HG02852 (cell line): ENCODE data around the gene IPO4.

ENCODE experiments used
- ATAC-seq: cut with Tn5 transposase; IDR thresholded peaks from one replicate; pipeline ENCODE4 v1.9.1; 2021; ENCODE audit warnings: mild to moderate bottlenecking, moderate library complexity; ENCODE audit not compliant: unreplicated experiment

Gene IPO4

GRCh38 chr14:24150061-24150460 is 38.6 kb downstream of the IPO4 start:
- ATAC-seq: no peak

DNA sequence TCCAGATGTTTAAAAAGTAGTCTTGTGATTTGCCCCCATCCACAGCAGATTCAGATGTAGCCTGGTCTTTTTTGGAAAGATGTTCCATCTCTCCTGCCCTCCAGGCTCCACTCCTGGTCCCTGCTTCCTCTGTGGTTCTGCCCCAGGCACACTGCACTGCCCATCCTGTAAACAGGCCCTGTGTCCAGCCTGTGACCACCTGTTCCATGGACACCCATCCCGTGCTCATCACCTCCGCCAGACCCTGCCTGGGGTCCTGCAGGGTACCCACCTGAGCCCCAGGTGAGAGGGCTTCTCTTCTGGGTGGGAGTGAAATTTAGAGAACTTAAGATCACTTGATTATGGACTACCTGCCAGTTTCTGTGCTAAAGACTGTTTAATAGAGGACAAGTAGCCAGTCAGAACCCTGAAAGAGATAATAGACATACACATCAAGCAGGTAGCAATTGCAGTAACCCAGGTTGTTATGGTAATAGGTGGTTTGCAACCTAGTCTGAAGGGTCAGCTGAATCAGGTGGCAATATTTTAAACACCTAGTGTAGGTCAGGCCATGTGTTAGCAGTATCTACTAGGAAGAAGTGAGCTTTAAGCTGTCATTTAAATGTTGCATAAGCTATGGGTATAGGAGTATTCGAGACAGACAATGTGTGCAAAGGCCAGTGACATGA is 39.2 kb downstream of the IPO4 start:
- ATAC-seq: no peak

- ATAC-seq: no peak
Observed at GRCh38 chr14:24147761-24148428, 40.7 kb downstream of the IPO4 start.

- peak; percentile 80 for ATAC-seq
Observed at GRCh38 chr14:24146978-24147760, 41.4 kb downstream of the IPO4 start, which contains the start of gene RNF31. TSS of gene RNF31 (plus strand) at chr14:24147498. CDS start at chr14:24147699, 201 bp downstream.

- ATAC-seq: peak; percentile 56
Observed at GRCh38 chr14:24146453-24146977, 42.1 kb downstream of the IPO4 start, which contains the start of gene PSME2. TSS of gene PSME2 (minus strand) at chr14:24146610. CDS start at chr14:24146581, 29 bp downstream.

DNA sequence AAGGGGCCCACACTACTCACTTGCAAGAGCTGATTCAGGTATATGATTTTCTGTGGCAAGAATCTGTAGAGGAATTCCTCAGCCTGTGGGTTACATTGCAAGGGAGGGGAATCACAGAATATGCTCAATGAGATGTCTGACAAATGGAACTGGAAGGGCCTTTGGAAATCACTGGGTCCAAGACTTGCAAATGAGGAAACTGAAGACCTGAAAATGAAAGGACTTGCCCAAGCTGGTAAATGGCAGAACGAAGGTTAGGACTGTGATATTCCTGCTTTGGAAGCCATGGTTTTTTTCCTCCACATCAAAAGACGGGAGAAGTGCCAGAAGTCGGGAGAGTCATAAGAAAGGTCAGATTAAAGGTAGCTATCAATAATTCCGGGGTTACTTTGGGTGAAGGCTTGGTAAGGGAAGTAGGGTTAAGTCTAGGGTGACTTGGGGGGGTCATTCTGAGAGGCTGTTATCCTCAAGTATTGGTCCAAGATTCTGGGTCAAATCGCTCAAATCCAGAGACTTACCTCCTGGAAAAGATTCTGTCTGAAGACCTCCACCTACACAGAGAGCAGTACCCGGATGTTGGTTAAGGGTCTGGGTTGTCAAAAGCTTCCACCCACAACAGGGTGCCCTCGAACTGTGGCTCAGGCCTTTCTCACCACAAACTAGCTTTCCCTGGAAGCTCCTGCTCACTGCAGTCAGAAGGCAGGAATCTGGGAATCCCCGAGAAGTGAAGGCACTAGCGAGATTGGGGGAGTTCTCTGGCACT is 42.7 kb downstream of the IPO4 start:
- ATAC-seq: no peak

DNA sequence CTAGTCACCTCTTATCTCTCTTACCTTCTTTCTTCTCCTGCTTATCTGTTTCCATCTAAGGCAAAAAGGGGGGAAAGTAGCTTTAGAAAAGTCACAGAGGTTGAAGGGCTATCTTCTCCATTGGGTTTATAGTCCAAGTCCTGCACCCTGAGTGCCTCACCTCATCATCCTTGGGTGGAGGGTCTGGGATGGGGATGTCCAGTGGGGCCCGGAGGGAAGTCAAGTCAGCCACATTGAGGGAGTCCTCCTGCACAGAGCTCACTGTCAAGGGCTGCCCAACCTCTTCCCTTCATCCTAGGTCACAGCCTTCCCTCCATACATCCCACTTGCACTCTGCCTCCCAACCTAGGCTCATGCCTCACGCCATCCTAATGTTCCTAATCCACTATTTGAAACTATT is 43.4 kb downstream of the IPO4 start:
- ATAC-seq: no peak

- ATAC-seq: no peak
Observed at GRCh38 chr14:24144451-24144850, 44.2 kb downstream of the IPO4 start.

GRCh38 chr14:24143511-24143910 is 45.1 kb downstream of the IPO4 start:
- ATAC-seq: no peak

DNA sequence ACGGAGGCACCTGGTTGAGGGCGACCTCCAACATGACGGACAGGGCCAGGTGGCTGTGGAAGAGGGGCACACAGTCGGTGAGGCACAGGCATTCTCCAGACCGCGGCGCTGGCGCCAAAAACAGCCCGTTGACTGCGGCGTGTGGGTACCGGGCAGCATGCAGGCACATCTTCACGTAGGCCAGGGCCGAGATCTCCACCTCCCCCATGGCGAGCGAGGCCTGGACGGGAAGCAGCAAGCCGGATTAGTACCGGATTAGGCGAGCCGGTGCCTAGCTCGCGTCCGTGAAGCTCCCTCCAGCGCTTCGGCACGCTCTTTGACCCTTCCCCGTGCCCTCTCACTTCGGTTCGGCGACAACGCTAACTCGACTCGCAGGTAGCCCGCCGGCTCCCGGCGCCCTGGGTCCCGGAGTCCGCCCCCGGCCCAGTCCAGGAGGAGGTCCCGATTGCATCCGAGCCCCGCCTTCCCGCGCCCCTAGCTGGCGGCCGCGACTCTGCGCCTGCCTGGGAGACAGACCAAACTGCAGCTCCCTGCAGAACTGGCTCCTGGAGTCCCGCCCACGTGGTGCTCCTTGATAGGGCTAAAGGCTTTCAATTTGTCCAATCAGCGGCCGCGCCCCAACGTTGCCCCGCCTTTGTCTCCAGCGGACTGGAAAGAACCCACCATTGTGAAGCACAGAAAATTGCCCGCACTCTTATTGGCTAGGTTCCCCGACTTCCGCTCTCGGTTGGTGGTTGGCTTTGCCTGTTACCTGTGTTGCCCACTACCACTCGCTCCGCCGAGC is 47.3 kb downstream of the IPO4 start, which contains the start of gene EMC9:
TSS of gene EMC9 (minus strand) at position 495 of the 784 bp plus-strand sequence. CDS start at position 208, 287 bp downstream.
- peak; percentile 85 for ATAC-seq

- no peak for ATAC-seq
Observed at GRCh38 chr14:24139272-24139934, 49.2 kb downstream of the IPO4 start.

DNA sequence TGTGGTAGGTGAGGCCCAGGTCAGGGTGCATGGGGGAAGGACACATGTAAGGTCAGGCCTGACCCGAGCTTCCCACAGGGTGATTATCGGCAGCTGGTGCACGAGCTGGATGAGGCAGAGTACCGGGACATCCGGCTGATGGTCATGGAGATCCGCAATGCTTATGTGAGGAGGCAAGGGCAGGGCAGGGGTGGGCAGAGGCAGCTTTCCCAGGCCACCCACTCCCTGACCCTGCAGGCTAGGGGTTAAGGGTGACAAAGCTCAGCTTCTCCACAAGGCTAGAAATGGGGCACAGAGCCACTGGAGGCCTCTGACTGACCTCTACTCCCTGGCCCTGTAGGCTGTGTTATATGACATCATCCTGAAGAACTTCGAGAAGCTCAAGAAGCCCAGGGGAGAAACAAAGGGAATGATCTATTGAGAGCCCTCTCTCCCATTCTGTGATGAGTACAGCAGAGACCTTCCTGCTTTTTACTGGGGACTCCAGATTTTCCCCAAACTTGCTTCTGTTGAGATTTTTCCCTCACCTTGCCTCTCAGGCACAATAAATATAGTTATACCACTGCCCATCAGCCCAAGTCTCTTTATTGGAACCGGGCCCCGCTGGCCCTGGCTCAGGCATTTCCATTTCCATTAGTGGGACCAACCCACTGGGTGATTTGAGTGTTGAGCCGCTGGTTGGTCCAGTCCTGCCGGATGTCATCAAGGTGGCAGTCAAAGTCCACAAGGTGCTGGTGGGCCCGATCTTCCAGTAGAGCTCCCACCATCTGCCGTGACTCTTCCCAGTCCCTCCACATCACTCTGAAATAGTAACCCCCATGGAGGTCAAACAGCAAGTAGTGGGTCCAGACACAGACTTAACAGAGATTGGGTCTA is 50.0 kb downstream of the IPO4 start:
- ATAC-seq: no peak

- ATAC-seq: no peak
Observed at GRCh38 chr14:24137529-24138395, 50.9 kb downstream of the IPO4 start.

- no peak for ATAC-seq
Observed at GRCh38 chr14:24136684-24137528, 51.7 kb downstream of the IPO4 start.

- ATAC-seq: peak; percentile 87
Observed at GRCh38 chr14:24135834-24136683, 52.6 kb downstream of the IPO4 start, which contains the start of gene PSME1. TSS of gene PSME1 (plus strand) at chr14:24136194. CDS start at chr14:24136263, 69 bp downstream.

DNA sequence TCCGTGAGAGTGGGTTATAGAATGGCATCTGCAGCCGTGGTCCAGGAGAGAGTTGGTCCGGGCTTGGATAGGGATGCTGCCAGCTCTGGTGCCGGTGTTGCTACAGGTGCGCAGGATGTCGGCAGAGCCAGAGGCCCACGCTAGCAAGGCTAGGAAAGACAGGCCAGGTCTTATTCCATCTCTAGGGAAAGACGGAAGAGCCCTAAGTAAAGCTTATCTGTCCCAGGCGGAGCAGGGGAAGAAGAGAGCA is 53.1 kb downstream of the IPO4 start:
- no peak for ATAC-seq
